ENCODE data around the gene CFAP298.
"Not testable (repeated sequence)": the region's sequence is repeated elsewhere in the genome, so short reads cannot be mapped to it uniquely, and the experiment has no call there.

The CFAP298 gene

GRCh38 chr21:32612075-32612998 is at the start of gene CFAP298:
Gene CFAP298, minus strand, starts transcription at chr21:32612377. Its CDS starts 134 bp downstream, at chr21:32612243.
- in situ Hi-C loops (cut with HindIII; ENCODE audit: low sequenced_read_pairs), result no loop called here

- in situ Hi-C loops (cut with HindIII; ENCODE audit: low sequenced_read_pairs), result not testable (repeated sequence)
Observed at GRCh38 chr21:32661026-32661782, 49.0 kb upstream of the CFAP298 start.

GRCh38 chr21:32658524-32658923 is 46.3 kb upstream of the CFAP298 start:
- in situ Hi-C loops (cut with HindIII; ENCODE audit: low sequenced_read_pairs), result no loop called here

GRCh38 chr21:32653326-32653901 is 41.2 kb upstream of the CFAP298 start:
- in situ Hi-C loops (cut with HindIII; ENCODE audit: low sequenced_read_pairs), result no loop called here

- in situ Hi-C loops (cut with HindIII; ENCODE audit: low sequenced_read_pairs), result no loop called here
Observed at GRCh38 chr21:32648165-32648564, 36.0 kb upstream of the CFAP298 start.

- in situ Hi-C loops (cut with HindIII; ENCODE audit: low sequenced_read_pairs), result no loop called here
Observed at GRCh38 chr21:32645261-32646182, 33.3 kb upstream of the CFAP298 start.

GRCh38 chr21:32641710-32642698 is 29.8 kb upstream of the CFAP298 start:
- in situ Hi-C loops (cut with HindIII; ENCODE audit: low sequenced_read_pairs), result no loop called here

- in situ Hi-C loops (cut with HindIII; ENCODE audit: low sequenced_read_pairs), result no loop called here
Observed at GRCh38 chr21:32626621-32627196, 14.5 kb upstream of the CFAP298 start.

GRCh38 chr21:32618218-32618617 is 6.0 kb upstream of the CFAP298 start:
- in situ Hi-C loops (cut with HindIII; ENCODE audit: low sequenced_read_pairs), result not testable (repeated sequence)

GRCh38 chr21:32613436-32614043 is 1.4 kb upstream of the CFAP298 start:
- in situ Hi-C loops (cut with HindIII; ENCODE audit: low sequenced_read_pairs), result no loop called here

- in situ Hi-C loops (cut with HindIII; ENCODE audit: low sequenced_read_pairs), result no loop called here
Observed at GRCh38 chr21:32612999-32613337, 791 bp upstream of the CFAP298 start.

- in situ Hi-C loops (cut with HindIII; ENCODE audit: low sequenced_read_pairs), result no loop called here
Observed at GRCh38 chr21:32611471-32611997, 643 bp downstream of the CFAP298 start.

GRCh38 chr21:32610940-32611339 is 1.2 kb downstream of the CFAP298 start:
- in situ Hi-C loops (cut with HindIII; ENCODE audit: low sequenced_read_pairs), result not testable (repeated sequence)

- in situ Hi-C loops (cut with HindIII; ENCODE audit: low sequenced_read_pairs), result loop anchor here (10.0 kb wide), 1 partner anchor 204 kb away; no protein-coding TSS in a partner anchor
Observed at GRCh38 chr21:32608851-32609250, 3.3 kb downstream of the CFAP298 start.

GRCh38 chr21:32605469-32605868 is 6.7 kb downstream of the CFAP298 start:
- in situ Hi-C loops (cut with HindIII; ENCODE audit: low sequenced_read_pairs), result loop anchor here (10.0 kb wide), 1 partner anchor 201 kb away; no protein-coding TSS in a partner anchor

GRCh38 chr21:32604464-32604863 is 7.7 kb downstream of the CFAP298 start:
- in situ Hi-C loops (cut with HindIII; ENCODE audit: low sequenced_read_pairs), result loop anchor here (10.0 kb wide), 1 partner anchor 200 kb away; no protein-coding TSS in a partner anchor

GRCh38 chr21:32603131-32603530 is 9.0 kb downstream of the CFAP298 start:
- in situ Hi-C loops (cut with HindIII; ENCODE audit: low sequenced_read_pairs), result loop anchor here (10.0 kb wide), 1 partner anchor 198 kb away; no protein-coding TSS in a partner anchor

GRCh38 chr21:32602099-32602498 is 10.1 kb downstream of the CFAP298 start:
- in situ Hi-C loops (cut with HindIII; ENCODE audit: low sequenced_read_pairs), result loop anchor here (10.0 kb wide), 1 partner anchor 197 kb away; no protein-coding TSS in a partner anchor

Data from DLD1 (cell line).